Neural crest cell (in vitro differentiated cells): ENCODE data around the gene MAGEB17. TPM values are rescaled to one million over a fixed set of nuclear protein-coding genes. Genes with fewer than 3 reads are reported as not detected.

Experiments
- DNase-seq: peaks from one replicate; pipeline ENCODE4 v3.0.0; 2021; ENCODE audit warnings: low read depth, mixed read lengths, low spot score
- H3K27ac Mint-ChIP-seq: one replicate; pipeline ENCODE4 v1.8.0; 2021; ENCODE audit warnings: mild to moderate bottlenecking, mixed read lengths; ENCODE audit not compliant: unreplicated experiment
- H3K27me3 Mint-ChIP-seq: 2 replicates; pipeline ENCODE4 v1.8.0; 2021; ENCODE audit warnings: low read depth, mild to moderate bottlenecking, mixed read lengths
- H3K36me3 Mint-ChIP-seq: 2 replicates; pipeline ENCODE4 v1.8.0; 2021; ENCODE audit warnings: low read depth, mild to moderate bottlenecking, mixed read lengths
- H3K4me1 Mint-ChIP-seq: 2 replicates; pipeline ENCODE4 v1.8.0; 2021; ENCODE audit warnings: mixed read lengths
- H3K4me3 Mint-ChIP-seq: one replicate; pipeline ENCODE4 v1.8.0; 2021; ENCODE audit warnings: mild to moderate bottlenecking, mixed read lengths
- H3K9me3 Mint-ChIP-seq: 2 replicates; pipeline ENCODE4 v1.8.0; 2021; ENCODE audit warnings: mixed read lengths
- total RNA-seq: library from RNA; stranded (reverse); gene quantifications from 2 replicates; pipeline ENCODE4 v1.2.1, GENCODE V29; 2021
- TF ChIP-seq, protein P1 (sequence below): fragments of 200-600 bp; sonication (generic); conservative IDR thresholded peaks from 2 replicates; pipeline ENCODE4 v1.5.0; 2021; ENCODE audit warnings: antibody characterized with exemption, mild to moderate bottlenecking

MAGEB17 gene
- total RNA-seq, 1 donor from 2014 or later, result not detected

GRCh38 chrX:16186380-16187007 lies 19.2 kb downstream of the MAGEB17 start:
- Mint-ChIP-seq H3K4me3 (no peak overlapping the region), H3K4me1 (peaks cover 10% of the 10 kb centered on the region), H3K36me3 (no peaks in the 10 kb centered on the region), H3K9me3 (no peaks in the 10 kb centered on the region), H3K27ac (no peak overlapping the region), H3K27me3 (peaks cover 15% of the 10 kb centered on the region)
- DNase-seq, result no peak
- TF ChIP-seq, protein P1, sequence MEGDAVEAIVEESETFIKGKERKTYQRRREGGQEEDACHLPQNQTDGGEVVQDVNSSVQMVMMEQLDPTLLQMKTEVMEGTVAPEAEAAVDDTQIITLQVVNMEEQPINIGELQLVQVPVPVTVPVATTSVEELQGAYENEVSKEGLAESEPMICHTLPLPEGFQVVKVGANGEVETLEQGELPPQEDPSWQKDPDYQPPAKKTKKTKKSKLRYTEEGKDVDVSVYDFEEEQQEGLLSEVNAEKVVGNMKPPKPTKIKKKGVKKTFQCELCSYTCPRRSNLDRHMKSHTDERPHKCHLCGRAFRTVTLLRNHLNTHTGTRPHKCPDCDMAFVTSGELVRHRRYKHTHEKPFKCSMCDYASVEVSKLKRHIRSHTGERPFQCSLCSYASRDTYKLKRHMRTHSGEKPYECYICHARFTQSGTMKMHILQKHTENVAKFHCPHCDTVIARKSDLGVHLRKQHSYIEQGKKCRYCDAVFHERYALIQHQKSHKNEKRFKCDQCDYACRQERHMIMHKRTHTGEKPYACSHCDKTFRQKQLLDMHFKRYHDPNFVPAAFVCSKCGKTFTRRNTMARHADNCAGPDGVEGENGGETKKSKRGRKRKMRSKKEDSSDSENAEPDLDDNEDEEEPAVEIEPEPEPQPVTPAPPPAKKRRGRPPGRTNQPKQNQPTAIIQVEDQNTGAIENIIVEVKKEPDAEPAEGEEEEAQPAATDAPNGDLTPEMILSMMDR, result no peak

GRCh38 chrX:16187024-16187760 lies 19.9 kb downstream of the MAGEB17 start:
- TF ChIP-seq, protein P1, result no peak
- no peak overlapping the region for H3K4me3 Mint-ChIP-seq
- H3K36me3 Mint-ChIP-seq, result no peaks in the 10 kb centered on the region
- H3K27me3 Mint-ChIP-seq, result peaks cover 15% of the 10 kb centered on the region
- no peak for DNase-seq
- peaks cover 10% of the 10 kb centered on the region for H3K4me1 Mint-ChIP-seq
- H3K27ac Mint-ChIP-seq, result peak overlapping the region; percentile 38
- no peaks in the 10 kb centered on the region for H3K9me3 Mint-ChIP-seq

- Mint-ChIP-seq H3K9me3 (no peaks in the 10 kb centered on the region), H3K27me3 (peaks cover 4% of the 10 kb centered on the region), H3K4me1 (peaks cover 10% of the 10 kb centered on the region), H3K4me3 (no peak overlapping the region), H3K36me3 (no peaks in the 10 kb centered on the region), H3K27ac (no peak overlapping the region)
- DNase-seq, result no peak
- TF ChIP-seq, protein P1, result no peak
These were observed 21.4 kb downstream of the MAGEB17 start for GRCh38 chrX:16188687-16189086.

DNA sequence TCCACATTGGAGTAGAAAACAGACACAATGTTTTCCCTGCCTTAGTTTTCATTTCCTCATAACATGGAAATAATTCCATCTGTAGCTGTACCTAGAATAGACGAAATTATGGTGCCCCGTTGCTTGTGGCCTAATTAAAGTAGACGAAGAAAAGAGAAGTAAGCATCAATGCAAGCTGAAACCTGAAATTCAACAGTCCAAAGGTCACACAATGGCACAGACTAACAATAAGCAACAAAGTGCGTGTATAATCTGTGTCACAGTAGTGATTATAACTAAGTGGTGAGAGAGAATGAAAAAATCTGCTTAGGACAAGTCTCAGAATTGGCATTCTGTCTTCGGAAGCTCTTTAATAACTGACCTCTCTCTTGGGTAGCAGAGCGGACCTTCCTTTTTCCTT lies 24.3 kb downstream of the MAGEB17 start:
- Mint-ChIP-seq H3K4me3 (no peak overlapping the region), H3K27me3 (no peaks in the 10 kb centered on the region), H3K27ac (no peak overlapping the region), H3K9me3 (no peaks in the 10 kb centered on the region), H3K4me1 (no peaks in the 10 kb centered on the region), H3K36me3 (no peaks in the 10 kb centered on the region)
- DNase-seq, result no peak
- TF ChIP-seq, protein P1, result no peak

DNA sequence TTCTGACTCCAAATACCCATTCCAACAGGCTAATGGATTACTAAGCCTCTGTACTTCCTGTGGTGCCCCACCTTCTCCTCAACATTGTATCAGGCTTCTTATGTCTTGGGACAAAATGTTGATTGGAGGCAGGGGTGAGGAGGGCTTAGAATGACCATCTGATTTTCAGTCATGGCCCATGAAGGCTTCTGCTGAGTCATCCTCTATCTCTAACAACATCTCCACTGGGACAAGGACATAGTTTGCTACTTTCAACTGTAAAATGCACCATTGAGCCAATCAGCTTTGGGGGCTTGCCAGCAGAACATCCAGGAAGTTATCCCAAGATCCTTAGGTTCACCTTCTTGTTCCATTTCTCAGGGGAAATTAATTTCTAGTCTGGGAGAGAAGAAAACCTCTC lies 29.5 kb downstream of the MAGEB17 start:
- Mint-ChIP-seq H3K4me3 (no peak overlapping the region), H3K9me3 (no peaks in the 10 kb centered on the region), H3K4me1 (peaks cover 4% of the 10 kb centered on the region), H3K27me3 (no peaks in the 10 kb centered on the region), H3K36me3 (no peaks in the 10 kb centered on the region), H3K27ac (no peak overlapping the region)
- no peak for DNase-seq
- TF ChIP-seq, protein P1, result no peak
